Measurements from ENCODE around the gene MEIKIN. TPM values are rescaled to one million over a fixed set of nuclear protein-coding genes. Genes with fewer than 3 reads are reported as not detected.
"Not testable (repeated sequence)": the region's sequence is repeated elsewhere in the genome, so short reads cannot be mapped to it uniquely, and the experiment has no call there.

Gene MEIKIN
- total RNA-seq, 3 donors from 2014 or later (not counting 1 experiment from before 2014, with no cell fraction given): 1.1 TPM; not detected in 2

GRCh38 chr5:131783357-131783756 is 162.1 kb downstream of the MEIKIN start:
- H3K36me3 ChIP-seq (ENCODE audit: control insufficient read depth, insufficient read depth, low read length): no peaks in the 10 kb centered on the region
- ATAC-seq (no peak), DNase-seq (no peak)
- no peak overlapping the region for H3K4me3 ChIP-seq (ENCODE audit: low read length)
- H3K27ac ChIP-seq (ENCODE audit: low read length): no peak overlapping the region
- TF ChIP-seq CTCF (IDR thresholded peaks at IDR 0.05): no peak
- WGBS (ENCODE audit: insufficient coverage): 86% methylated on average over 1 of the region's 1 CpG
- H3K9me3 ChIP-seq (ENCODE audit: control insufficient read depth, insufficient read depth, low read length): no peaks in the 10 kb centered on the region
- intact Hi-C loops (cut with micrococcal nuclease): no loop called here
- Mint-ChIP-seq H3K36me3 (no peaks in the 10 kb centered on the region), H3K27ac (peak overlapping the region; percentile 46 to 54), H3K27me3 (ENCODE audit: low read depth in 2 of 2) (no peaks in the 10 kb centered on the region), H3K4me1 (peaks cover 44 to 61% of the 10 kb centered on the region in 2 donors), H3K4me3 (no peak overlapping the region), H3K9me3 (no peaks in the 10 kb centered on the region)
- H3K4me1 ChIP-seq (ENCODE audit: control insufficient read depth, insufficient read depth, low read length): no peaks in the 10 kb centered on the region
- no peaks in the 10 kb centered on the region for H3K27me3 ChIP-seq (ENCODE audit: control insufficient read depth, insufficient read depth, low read length)

GRCh38 chr5:131782717-131783116 is 162.7 kb downstream of the MEIKIN start:
- Mint-ChIP-seq H3K4me1 (peaks cover 50 to 62% of the 10 kb centered on the region in 2 donors), H3K4me3 (no peak overlapping the region), H3K27me3 (ENCODE audit: low read depth in 2 of 2) (no peaks in the 10 kb centered on the region), H3K9me3 (no peaks in the 10 kb centered on the region), H3K36me3 (no peaks in the 10 kb centered on the region), H3K27ac (no peak overlapping the region)
- ATAC-seq (no peak), DNase-seq (no peak)
- Histone ChIP-seq H3K27ac (ENCODE audit: low read length) (no peak overlapping the region), H3K4me1 (ENCODE audit: control insufficient read depth, insufficient read depth, low read length) (no peaks in the 10 kb centered on the region), H3K27me3 (ENCODE audit: control insufficient read depth, insufficient read depth, low read length) (no peaks in the 10 kb centered on the region), H3K36me3 (ENCODE audit: control insufficient read depth, insufficient read depth, low read length) (no peaks in the 10 kb centered on the region), H3K4me3 (ENCODE audit: low read length) (no peak overlapping the region), H3K9me3 (ENCODE audit: control insufficient read depth, insufficient read depth, low read length) (no peaks in the 10 kb centered on the region)
- no peak for TF ChIP-seq CTCF (IDR thresholded peaks at IDR 0.05)
- 97% methylated on average over 10 of the region's 11 CpGs for WGBS (ENCODE audit: insufficient coverage)
- intact Hi-C loops (cut with micrococcal nuclease): no loop called here

GRCh38 chr5:131778141-131778540 is 167.3 kb downstream of the MEIKIN start:
- no CpG with 5 or more reads among the region's 1 CpG for WGBS (ENCODE audit: insufficient coverage)
- Mint-ChIP-seq H3K27ac (peak overlapping the region in 1 of 2 donors; percentile 3), H3K4me1 (peaks cover 27 to 48% of the 10 kb centered on the region in 2 donors)
- H3K4me1 ChIP-seq (ENCODE audit: control insufficient read depth, insufficient read depth, low read length); H3K27me3 Mint-ChIP-seq (ENCODE audit: low read depth in 2 of 2); intact Hi-C loops (cut with micrococcal nuclease); H3K4me3 ChIP-seq (ENCODE audit: low read length); H3K9me3 Mint-ChIP-seq; H3K9me3 ChIP-seq (ENCODE audit: control insufficient read depth, insufficient read depth, low read length); H3K36me3 Mint-ChIP-seq; H3K36me3 ChIP-seq (ENCODE audit: control insufficient read depth, insufficient read depth, low read length); H3K27me3 ChIP-seq (ENCODE audit: control insufficient read depth, insufficient read depth, low read length); ATAC-seq; DNase-seq; H3K27ac ChIP-seq (ENCODE audit: low read length); H3K4me3 Mint-ChIP-seq: not testable (repeated sequence)

GRCh38 chr5:131776450-131776849 is 169.0 kb downstream of the MEIKIN start:
- no peak for DNase-seq
- H3K9me3 ChIP-seq (ENCODE audit: control insufficient read depth, insufficient read depth, low read length): no peaks in the 10 kb centered on the region
- Mint-ChIP-seq H3K4me3 (no peak overlapping the region), H3K9me3 (no peaks in the 10 kb centered on the region), H3K27me3 (ENCODE audit: low read depth in 2 of 2) (no peaks in the 10 kb centered on the region), H3K27ac (no peak overlapping the region), H3K36me3 (no peaks in the 10 kb centered on the region), H3K4me1 (peaks cover 21 to 35% of the 10 kb centered on the region in 2 donors)
- no peaks in the 10 kb centered on the region for H3K4me1 ChIP-seq (ENCODE audit: control insufficient read depth, insufficient read depth, low read length)
- no peak overlapping the region for H3K27ac ChIP-seq (ENCODE audit: low read length)
- H3K36me3 ChIP-seq (ENCODE audit: control insufficient read depth, insufficient read depth, low read length): no peaks in the 10 kb centered on the region
- no peak for TF ChIP-seq CTCF (IDR thresholded peaks at IDR 0.05)
- no peaks in the 10 kb centered on the region for H3K27me3 ChIP-seq (ENCODE audit: control insufficient read depth, insufficient read depth, low read length)
- intact Hi-C loops (cut with micrococcal nuclease): no loop called here
- ATAC-seq: no peak
- WGBS (ENCODE audit: insufficient coverage): no CpG with 5 or more reads among the region's 1 CpG
- H3K4me3 ChIP-seq (ENCODE audit: low read length): no peak overlapping the region
